Islet of Langerhans (tissue), 1 donor: ENCODE data around the gene FAM117A.
"Not testable (repeated sequence)": the region's sequence is repeated elsewhere in the genome, so short reads cannot be mapped to it uniquely, and the experiment has no call there.

Experiments used
- FAIRE-seq: peaks from one replicate; lab custom pipeline; 2011; peaks lifted over from hg19 to GRCh38; lab: Jason Lieb, UNC

FAM117A gene

DNA sequence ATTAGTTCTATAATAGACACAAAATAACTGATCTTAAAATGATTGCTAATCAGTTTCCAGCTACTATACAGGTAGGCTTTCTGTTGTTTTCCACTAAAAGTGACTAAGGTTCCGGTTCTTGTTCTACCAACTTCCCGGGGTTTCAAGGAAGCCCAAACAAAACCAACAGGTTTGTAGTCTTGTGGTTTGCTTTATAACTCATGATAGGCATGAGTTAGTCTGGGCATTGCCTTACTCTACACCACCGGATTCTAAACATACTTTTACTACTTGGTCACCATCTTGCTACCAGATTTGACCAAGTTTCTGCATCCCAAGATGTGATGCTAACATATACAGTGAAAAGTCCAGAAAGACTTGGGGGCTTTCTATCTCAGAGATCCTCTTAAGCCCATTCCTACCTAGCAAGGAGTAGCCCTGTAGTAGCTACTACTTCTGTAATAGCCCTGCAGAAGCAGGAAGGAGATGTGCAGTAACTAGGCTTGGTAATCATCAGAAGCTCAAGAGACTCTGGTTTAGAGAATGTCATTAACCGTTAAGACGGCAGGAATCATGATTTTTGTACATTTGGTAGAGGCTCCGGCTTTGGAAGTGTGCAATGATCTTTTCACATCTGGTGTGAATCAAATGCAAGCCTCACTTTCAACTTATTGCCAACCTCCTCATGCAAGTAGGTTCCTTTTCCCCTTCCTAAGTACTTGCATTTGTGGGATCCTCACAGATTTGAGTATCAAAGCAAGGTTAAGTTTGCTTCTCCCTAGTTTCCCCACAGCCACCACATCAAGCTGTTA lies 1.6 kb downstream of the FAM117A start:
- FAIRE-seq, result no peak

DNA sequence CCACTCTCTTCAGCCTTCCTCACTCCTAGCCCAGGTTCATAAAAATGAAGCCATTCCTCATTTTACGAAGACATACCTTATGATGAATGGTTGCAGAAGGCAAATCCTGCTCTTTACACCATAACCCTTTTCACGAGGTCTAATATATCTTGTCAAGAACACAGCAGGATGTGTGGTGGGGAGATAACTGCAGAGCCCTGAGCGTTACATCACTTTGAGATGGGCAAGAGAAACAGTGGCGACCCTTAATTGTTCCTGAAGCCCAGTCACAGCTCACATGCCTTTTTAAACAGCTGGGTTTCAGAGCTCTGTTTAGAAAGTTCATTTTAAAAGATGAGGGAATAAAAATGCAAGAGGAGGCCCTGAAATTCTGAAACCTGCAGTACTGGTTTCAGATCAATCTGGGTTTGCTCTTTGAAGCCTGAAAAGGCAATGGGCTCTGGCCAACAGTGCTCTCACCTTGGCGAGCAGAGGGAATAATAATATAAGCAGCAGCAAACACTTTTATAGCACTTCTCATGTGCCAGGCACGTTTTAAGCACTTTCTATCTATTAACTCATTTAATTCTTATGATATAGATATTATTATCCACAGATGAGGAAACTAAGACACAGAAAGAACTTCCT lies 2.9 kb downstream of the FAM117A start:
- FAIRE-seq, result no peak

DNA sequence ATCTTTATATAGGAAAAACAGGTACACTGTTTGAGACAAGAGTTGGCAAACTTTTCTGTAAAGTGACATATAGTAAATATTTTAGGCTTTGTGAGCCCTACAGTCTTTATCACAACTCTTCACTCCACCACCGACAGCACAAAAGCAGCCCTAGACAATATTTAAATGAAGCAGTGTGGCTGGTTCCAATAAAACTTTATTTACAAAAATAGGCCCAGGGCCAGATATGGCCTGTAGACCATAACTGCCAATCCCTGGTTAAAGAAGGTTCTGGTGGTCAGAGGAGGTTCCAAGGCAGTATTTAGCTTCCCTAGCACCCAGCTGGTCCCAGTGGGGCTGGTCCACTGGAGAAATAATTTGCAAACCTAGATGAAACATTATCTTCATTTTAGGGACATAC lies 3.6 kb downstream of the FAM117A start:
- FAIRE-seq, result no peak

- no peak for FAIRE-seq
These were observed 4.7 kb downstream of the FAM117A start for GRCh38 chr17:49759203-49759602.

DNA sequence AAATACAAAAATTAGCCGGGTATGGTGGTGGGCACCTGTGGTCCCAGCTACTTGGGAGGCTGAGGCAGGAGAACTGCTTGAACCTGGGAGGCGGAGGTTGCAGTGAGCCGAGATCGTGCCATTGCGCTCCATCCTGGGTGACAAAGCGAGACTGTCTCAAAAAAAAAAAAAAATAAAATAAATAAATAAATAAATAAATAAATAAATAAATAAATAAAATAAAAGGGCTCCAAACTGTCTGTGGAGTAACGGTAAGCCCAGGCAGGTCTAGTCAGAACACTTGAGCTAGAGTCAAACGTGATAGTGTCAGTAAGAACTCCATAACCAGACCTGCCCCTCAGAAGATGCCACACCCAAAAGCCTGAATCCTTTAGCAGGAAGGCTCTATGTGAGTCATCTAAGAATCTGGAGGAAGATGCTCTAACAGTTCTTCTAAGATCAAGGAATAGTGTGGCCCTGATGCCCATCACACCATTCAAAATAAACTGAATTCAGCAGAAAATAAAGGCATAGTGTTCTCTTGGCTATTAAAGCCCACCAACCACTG lies 5.4 kb downstream of the FAM117A start:
- not testable (repeated sequence) for FAIRE-seq

- FAIRE-seq, result no peak
These were observed 6.7 kb downstream of the FAM117A start for GRCh38 chr17:49757151-49757777.

DNA sequence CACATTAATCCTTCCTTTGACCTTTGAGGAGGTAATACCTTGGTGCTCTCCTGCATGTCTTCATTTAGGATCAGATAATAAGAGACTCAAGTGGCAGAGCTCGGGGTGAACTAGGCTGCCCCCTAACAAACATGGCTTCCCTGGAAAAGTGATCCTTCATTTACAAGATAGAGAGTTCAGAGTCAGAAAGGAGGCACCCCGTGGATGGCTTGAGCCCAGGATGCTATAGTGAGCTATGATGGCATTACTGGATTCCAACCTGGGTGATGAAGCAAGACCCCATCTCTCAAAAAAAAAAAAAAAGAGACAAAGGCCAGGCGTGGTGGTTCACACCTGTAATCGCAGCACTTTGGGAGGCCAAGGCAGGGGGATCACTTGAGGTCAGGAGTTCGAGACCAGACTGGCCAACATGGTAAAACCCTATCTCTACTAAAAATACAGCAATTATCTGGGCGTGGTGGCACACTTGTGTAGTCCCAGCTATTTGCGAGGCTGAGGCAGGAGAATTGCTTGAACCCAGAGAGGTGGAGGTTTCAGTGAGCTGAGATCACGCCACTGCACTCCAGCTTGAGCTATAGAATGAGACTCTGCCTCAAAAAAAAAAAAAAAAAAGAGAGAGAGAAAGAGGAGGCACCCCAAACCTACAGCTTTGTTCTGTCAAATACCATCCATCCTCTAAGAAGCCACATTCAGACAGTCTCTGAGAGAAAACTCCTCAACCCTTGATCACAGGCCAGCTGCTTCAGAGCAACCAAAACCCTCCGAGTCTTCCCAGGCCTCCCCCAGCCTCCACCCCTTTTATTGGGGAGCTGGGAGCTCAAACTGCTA lies 7.4 kb downstream of the FAM117A start:
- FAIRE-seq, result no peak

DNA sequence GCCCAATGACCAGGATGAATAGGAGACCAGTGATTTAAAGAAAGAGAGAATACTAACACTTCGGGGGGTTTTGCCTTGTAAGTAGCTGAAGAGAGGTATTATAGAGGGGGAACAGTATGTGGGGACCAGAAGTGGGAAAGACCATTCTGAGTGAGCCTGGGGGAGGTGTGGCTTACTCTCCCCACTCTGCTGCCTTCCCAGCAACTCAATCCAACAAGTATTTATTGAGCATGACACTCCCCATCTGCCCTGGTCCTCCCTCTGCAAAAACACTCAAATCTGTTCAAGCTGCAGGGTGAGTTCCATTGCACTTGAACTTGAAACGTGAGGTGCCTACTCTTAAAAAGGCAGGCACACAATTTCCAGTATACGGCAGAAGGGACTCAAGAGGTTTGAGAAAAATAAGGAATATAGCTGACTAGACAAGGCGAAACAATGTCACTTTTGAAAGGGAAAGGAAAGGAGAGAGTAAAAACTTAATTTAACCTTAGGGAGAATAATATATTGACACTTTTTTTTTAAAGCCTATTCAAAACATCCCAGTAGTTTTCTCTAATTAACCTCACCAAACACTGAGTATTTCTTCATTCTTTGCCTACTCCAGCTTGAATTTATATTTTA lies 8.2 kb downstream of the FAM117A start:
- no peak for FAIRE-seq

- FAIRE-seq, result no peak
These were observed 10.0 kb downstream of the FAM117A start for GRCh38 chr17:49753959-49754391.

GRCh38 chr17:49752508-49752907 lies 11.4 kb downstream of the FAM117A start:
- no peak for FAIRE-seq

DNA sequence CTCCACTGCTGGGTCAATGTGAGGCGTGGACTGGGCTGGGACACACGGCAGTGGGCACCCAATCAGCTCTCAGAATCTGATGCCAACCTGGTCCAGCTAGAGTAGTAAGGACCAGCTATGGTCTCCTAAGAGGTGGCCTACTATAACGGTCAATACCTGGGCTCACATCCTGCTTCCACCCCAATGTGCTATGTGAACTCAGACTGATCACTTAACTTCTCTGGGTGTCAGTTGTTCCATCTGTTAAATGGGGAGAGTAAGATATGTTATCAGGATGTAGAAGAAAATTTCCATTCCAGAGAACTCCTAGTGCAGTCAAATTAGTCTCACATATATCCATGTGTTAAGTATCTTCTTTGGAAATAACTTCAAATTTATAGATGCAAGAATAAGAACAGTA lies 14.2 kb downstream of the FAM117A start:
- no peak for FAIRE-seq

- FAIRE-seq, result no peak
These were observed 15.1 kb downstream of the FAM117A start for GRCh38 chr17:49748791-49749190.

DNA sequence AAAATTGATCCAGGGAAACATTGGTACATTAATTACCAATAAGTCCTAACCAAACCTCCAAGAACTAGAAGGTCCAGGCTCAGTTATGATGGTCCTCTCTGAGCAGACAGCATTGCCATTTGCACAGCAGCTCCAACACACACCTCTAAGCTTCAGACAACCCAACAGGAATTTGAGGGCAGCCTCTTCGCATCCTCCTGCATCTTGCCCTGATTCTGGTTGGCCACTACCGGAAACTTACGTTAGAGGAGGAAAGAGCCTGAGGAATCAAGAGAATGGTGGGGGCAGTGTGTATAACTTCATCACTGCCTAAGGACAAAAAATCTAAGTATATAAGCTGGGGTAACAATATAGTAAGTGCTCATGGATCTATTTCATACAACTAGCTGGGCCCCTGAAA lies 15.7 kb downstream of the FAM117A start:
- FAIRE-seq, result no peak

DNA sequence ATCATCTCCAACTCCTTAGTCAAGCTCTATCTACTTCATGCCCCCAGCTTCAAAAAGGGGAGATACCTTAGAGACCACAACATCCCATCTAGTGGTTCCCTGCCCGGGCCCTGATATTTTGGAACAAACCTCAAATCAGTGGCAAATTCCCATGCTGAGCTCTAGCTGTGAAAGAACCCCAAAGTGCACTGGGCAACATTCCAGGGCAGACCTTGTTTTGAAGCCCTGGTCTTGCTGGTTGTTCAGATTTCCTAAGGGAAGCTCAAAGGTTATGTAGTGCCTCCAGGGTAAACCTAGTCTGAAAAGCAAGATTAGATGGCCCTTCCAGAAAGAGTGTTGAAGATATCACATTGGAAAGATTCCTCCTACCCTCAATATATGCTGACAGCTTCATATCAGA lies 16.3 kb downstream of the FAM117A start:
- no peak for FAIRE-seq

DNA sequence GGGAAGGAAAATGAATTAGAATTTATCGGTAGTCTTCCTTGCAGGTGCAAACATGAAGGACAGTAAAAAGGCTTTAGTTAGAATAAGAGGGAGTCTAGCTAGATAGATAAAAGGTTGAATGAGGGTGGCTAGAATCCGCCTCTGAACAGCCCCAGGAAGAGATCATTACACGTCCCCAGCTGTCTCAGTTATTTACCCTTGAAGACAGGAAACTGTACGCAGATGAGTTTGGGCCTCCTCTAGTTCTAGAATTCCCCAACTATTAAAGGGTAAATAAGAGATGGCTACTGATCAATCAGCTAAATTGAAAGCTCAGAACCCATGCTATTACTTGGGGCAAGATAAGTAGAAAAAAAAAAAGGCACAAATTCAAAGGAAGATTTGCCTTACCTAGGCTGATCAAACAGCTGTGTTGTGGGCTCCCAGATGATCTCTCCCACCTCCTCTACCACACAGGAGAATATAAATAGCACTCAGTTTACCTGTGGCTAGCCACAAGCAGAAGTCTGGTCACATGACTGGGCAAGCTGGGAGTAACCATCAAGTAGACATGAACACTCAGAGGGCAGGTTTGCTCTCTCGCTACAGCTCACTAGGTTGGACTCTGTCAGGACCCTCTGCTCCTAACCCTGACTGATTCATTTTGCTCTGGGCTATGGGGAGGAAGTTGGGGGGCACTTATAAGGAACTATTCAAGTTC lies 17.0 kb downstream of the FAM117A start:
- FAIRE-seq, result no peak

DNA sequence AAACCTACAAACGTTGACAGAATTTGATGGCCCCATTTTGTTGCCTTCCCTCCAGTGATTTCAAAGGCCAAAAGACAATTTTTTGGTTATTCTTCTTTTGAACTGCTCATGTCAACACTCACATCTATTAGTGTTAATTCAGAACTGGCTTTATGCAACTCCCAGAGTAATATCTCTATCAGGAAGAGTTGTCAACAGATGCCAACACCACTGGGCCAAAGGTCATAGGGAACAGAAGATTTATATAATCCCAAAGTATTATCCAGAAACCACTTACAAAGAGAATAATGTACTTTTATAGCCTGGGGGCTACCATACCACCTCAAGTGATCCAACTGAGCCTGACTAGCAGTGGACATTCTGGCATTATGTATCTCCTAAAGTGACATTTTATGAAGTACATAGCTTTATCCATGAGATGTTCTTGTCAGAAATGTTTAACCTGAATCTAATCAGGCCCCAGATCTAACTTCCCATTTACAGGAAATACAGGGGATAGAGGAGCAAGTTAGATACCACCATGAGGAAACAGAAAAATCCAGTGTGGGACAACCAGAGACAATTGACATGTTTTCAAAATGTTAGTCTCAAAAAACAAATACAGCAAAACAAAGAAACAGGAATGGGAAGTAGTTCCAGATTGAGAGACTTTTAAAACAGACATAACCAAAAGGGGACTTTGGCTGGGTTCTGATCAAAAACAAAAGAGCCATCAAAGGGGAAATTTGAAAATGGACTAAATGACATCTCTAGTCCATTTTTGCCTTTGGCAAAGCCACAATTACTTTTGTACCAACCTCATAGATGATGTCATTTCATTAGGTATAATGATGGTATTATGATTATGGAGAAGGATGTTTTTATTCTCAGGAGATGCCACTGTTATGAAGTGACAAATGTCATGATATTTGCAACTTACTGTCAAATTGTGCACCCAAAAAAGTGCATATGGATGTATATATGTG lies 18.5 kb downstream of the FAM117A start:
- FAIRE-seq, result no peak

- no peak for FAIRE-seq
These were observed 21.7 kb downstream of the FAM117A start for GRCh38 chr17:49742166-49742638.

DNA sequence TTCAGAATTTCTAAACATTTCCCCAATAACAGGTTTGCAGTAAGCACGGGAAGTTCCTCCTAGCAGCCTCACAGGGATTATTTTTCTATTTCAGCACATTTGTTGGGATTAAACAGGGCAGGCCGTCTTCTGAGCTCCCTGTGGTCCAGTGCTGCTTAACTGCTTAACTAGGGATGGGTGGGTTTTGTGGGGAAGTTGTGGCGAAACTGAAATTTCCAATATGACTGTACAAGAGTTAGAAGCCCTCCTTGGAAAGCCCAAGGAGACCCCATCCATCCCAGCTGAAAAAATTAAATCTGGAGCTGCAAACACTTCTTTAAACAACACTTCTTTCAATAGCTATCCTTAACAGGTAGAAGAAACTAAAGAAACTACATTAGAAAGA lies 22.2 kb downstream of the FAM117A start:
- FAIRE-seq, result no peak

DNA sequence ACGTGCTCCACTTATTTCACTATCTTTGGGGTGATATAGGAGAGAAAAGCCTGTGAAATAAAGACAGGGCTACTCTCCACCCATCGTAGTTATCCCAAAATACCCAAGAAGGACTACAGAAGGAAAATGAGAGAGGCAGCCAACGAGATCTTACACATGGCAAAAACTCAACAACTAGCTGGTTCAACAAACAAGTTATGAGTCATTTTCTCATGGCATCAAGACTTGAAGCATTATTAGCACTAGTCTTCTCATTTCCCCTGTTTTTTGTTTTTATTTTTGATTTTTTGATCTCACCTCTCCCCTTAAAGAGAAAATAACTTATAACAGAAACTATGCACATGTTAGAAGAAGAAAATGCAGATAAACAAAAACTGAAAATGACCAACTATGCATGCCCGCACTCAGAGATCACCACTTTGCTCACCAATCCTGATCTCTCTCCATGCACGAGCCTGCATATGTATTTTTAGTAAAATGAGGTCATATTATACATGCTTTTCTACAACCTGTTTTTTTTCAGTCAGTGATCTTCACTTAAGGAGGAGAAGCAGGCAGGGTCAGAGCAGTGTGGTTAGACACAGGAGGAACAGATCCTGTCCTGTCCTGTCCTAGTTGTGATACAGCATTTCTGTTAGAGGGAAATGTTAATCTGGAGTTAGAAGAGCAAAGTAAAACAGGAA lies 22.8 kb downstream of the FAM117A start:
- no peak for FAIRE-seq
